GM18499 (cell line): Measurements from ENCODE around the gene BICDL1.

Source experiments
- ATAC-seq: cut with Tn5 transposase; IDR thresholded peaks from one replicate; pipeline ENCODE4 v1.9.1; 2021; ENCODE audit warnings: moderate number of reproducible peaks; ENCODE audit not compliant: insufficient read depth, unreplicated experiment

The BICDL1 gene

GRCh38 chr12:120096671-120097202 is 107.7 kb downstream of the BICDL1 start:
- no peak for ATAC-seq

- ATAC-seq, result no peak
Observed at GRCh38 chr12:120098756-120099470, 109.9 kb downstream of the BICDL1 start.

- no peak for ATAC-seq
Observed at GRCh38 chr12:120099738-120100137, 110.7 kb downstream of the BICDL1 start.

- ATAC-seq, result no peak
Observed at GRCh38 chr12:120100630-120101029, 111.6 kb downstream of the BICDL1 start.

DNA sequence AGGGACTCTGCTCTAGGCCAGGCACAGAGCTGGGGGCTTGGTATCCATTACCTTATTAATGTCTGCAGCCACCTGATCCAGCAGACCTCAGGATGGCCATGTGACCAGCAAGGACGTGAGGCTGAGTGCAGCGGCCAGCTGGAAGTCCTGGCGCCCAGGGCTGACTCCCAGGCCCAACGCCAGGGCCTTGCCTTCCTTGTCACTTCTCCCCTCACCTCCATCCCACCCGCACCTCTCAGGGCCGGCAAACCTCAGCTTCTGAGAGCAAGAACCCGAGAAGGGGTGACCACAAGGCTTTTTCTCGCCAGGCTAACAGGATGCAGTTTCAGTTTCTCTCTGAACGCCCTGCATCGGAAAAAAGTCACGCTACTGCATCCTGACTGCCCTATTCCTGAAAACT is 112.1 kb downstream of the BICDL1 start:
- no peak for ATAC-seq

DNA sequence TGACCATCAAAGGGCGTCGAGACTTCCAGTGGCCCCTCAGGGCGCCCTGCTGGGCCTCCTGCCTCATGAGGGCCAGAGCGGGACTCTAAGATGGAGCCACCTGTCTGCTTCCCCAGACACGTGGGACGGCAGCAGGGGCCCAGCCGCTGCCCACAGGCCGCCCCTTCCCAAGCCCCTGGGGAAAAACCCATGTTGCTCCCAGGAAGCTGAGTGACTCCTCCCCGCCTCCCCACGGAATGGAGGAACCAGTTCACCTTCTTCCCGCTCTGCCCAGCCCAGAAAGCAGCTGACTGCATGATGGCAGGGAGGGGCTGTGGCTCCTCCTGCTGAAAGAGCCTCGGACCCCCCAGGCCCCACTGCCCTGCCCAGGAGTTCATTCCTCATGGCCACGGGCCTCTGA is 112.6 kb downstream of the BICDL1 start:
- ATAC-seq, result no peak

GRCh38 chr12:120102189-120103043 is 113.4 kb downstream of the BICDL1 start:
- no peak for ATAC-seq

GRCh38 chr12:120103044-120103338 is 114.0 kb downstream of the BICDL1 start:
- ATAC-seq, result no peak

DNA sequence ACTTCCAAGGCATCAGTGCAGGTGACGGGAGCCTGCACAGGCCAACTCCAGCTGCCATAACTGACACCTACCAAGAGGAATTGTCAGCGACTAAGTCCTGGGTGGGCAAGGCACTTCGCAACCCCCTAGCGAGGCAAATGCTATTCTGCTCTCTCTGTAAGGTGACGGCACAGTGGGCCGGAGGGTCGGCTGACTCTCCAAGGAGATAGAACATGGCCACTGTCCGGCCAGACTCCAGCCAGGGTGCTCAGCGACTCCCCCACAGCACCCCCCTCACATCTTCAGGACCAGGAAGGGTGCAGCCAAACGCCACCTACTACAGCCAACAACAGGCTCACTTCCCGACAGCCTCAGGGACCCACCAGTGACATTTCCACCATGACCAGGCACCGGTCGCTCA is 114.3 kb downstream of the BICDL1 start:
- ATAC-seq, result no peak

DNA sequence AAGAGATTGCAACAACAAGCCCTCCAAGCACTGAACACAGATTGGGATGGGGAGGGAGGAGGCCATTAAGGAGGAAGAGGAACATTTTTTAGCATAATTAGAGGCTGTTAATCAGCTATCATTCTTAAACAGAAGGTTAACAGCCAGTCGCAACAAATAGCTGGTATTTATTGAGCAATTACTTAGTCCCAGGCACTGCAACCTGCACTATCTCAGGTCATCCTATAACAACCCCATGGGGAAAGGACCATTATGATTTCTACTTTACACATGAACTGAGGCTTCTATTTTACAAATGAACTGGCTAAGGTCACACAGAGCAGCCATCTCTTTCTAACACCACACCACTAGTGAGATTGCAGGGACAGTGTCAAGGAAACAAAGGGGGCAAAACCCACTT is 117.1 kb downstream of the BICDL1 start:
- no peak for ATAC-seq

DNA sequence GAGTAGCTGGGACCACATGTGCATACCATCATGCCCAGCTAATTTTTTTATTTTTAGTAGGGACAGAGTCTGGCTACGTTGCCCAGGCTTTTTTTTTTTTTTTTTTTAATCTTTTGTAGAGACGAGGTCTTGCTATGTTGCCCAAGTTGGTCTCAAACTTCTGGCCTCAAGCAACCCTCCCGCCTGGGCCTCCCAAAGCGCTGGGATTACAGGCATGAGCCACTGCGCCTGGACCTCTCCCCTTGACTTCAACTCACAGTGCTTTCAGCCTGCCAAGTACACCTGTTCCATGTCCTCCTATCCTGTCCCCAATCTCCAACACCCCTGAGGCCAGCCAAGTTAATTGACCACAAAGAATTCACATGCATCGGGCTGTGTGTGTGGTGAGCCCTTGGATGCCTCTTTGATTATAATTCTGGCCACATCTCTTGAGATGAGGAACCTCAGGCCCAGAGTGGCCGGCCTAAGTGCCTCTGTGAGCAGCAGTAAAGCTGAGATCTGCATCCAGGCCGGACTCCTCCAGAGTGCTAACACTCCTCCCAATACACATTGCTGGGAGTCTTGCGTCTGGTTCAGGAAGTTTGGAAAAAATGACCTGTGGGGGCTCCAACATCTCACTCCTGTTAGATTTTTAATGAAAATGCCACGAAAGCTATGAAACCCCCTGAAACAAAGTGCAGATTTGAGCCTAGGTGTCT is 120.7 kb downstream of the BICDL1 start:
- ATAC-seq, result no peak

DNA sequence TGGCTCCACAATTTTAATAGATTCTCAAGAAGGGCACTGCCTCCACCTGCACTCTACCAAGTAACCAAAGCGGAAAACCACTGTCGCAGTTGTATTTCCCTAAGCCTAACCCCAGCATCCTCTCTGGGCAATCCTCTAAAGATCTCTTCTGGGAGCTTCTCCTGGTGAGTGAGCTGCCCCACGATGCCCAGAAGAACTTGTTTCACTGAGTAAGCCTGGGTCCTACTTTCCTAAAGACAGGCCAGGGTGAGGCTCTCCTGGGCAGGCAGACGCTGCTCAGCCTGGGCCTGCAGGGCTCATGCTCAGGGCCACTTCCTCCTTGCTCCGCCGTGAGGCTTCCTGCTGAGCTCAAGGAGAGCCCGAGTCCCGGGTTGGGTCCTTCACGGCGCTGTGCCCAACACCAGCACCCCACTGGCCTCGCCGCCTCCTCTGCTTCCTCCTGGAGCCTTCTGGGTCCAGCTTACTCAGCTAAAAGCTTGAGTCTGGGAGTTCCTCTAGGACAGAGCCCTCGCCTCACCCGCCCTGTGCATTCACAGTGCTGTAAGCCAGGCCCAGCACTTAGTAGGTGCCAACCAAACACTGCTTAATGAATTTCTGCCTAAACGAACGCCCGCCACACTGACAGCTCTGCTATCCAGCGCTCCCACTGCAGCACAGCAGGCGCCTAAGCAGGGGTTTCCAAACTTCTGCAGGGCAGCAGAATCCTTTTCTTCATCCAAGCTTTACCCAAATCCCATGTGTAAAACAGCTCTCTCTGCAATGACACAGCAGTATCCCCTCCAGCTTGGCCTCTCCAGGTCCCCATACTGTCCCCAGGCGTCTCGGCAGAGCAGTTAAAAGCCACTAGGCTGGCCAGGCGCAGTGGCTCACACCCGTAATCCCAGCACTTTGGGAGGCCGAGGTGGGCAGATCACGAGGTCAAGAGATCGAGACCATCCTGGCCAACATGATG is 121.8 kb downstream of the BICDL1 start:
- no peak for ATAC-seq

DNA sequence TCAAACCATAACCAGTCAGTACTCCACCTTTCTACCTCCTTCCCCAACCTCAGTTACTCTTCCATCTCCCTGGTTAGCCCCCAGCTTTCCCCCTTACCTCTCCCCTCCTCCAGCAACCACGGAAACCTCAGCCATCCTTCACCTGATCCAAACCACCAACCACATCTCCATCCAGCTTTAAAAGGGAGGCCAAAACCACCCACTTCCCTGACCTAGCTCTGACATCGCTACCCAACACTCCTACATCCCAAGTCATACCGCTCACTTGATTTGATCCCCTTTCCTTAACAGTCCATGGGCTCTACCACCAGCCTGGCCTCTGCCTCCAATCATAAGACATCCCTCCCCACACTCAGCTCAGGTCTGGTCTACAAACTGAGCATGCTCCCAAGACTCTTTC is 126.0 kb downstream of the BICDL1 start:
- ATAC-seq, result no peak

DNA sequence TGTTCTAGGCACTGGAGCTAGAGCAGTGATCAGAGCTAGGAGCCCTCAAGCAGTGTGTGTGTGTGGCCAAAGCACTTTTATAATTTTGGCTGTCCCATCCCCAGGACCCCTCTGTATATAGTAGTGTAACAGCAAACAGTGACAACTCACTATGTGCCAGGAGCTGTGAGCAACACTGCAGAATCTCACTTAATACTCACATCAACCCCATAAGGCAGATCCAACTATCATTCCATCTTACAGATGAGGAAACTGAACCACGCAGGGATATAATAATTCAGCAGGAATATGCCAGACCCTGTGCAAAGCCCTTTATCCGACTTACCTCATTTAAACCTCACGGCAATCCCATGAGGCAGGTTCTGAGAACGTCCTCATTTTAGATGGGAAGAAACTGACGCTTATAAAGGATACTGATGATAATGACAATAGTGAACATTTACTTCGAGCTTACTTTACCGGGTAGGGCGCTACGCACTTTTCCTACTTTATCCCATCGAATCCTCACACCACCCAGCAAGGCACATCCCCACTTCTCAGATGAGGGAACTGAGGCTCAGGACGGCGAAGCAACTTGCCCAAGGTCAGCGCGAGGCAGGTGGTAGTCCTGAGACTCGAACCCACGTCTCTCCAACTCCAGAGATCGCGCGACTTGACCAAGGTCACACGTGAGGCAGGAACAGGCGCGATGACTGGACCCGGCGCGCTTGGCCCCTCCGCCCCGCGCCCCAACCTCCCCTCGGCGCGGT is 126.8 kb downstream of the BICDL1 start:
- no peak for ATAC-seq

GRCh38 chr12:120116441-120116791 is 127.4 kb downstream of the BICDL1 start, which contains the start of gene RAB35:
RAB35 (minus strand) TSS chr12:120116753; CDS start chr12:120116650, 103 bp downstream.
- ATAC-seq, result no peak

GRCh38 chr12:120116792-120117651 is 128.0 kb downstream of the BICDL1 start:
- no peak for ATAC-seq

- ATAC-seq, result no peak
Observed at GRCh38 chr12:120117961-120118320, 128.9 kb downstream of the BICDL1 start.

GRCh38 chr12:120118321-120119061 is 129.5 kb downstream of the BICDL1 start:
- no peak for ATAC-seq
